H9 (cell line): Measurements from ENCODE around the gene MLANA. TPM values are rescaled to one million over a fixed set of nuclear protein-coding genes. Genes with fewer than 3 reads are reported as not detected.

Experiments used
- DNase-seq: peaks from one replicate; pipeline ENCODE4 v3.0.0-alpha.2; 2017
- H2AFZ ChIP-seq: one replicate; pipeline ENCODE4 v1.6.1; 2013; ENCODE audit warnings: mild to moderate bottlenecking, low read length, control low read depth, moderate library complexity
- H2AK5ac ChIP-seq: 2 replicates; pipeline ENCODE4 v1.6.1; 2013; ENCODE audit warnings: low read length, control low read depth, mixed read lengths; ENCODE audit not compliant: insufficient read length
- H2BK120ac ChIP-seq: one replicate; pipeline ENCODE4 v1.6.1; 2013; ENCODE audit warnings: low read depth, mild to moderate bottlenecking, low read length, control low read depth, inconsistent platforms; ENCODE audit not compliant: poor library complexity, severe bottlenecking
- H2BK12ac ChIP-seq: 2 replicates; pipeline ENCODE4 v1.6.1; 2013; ENCODE audit warnings: low read length, control low read depth, mixed read lengths, low read depth; ENCODE audit not compliant: insufficient read length
- H2BK15ac ChIP-seq: 2 replicates; pipeline ENCODE4 v1.6.1; 2013; ENCODE audit warnings: low read depth, low read length, control low read depth
- H2BK20ac ChIP-seq: one replicate; pipeline ENCODE4 v1.6.1; 2013; ENCODE audit warnings: low read depth, mild to moderate bottlenecking, low read length, control low read depth, inconsistent platforms; ENCODE audit not compliant: poor library complexity, severe bottlenecking
- H2BK5ac ChIP-seq: 2 replicates; pipeline ENCODE4 v1.6.1; 2013; ENCODE audit warnings: low read length, control low read depth, mixed read lengths; ENCODE audit not compliant: insufficient read length
- H3K14ac ChIP-seq: 2 replicates; pipeline ENCODE4 v1.6.1; 2013; ENCODE audit warnings: low read length, control low read depth; ENCODE audit not compliant: insufficient read depth
- H3K18ac ChIP-seq: 2 replicates; pipeline ENCODE4 v1.6.1; 2013; ENCODE audit warnings: low read depth, mild to moderate bottlenecking, mixed read lengths, low read length, control low read depth; ENCODE audit not compliant: insufficient read length
- H3K23ac ChIP-seq: 2 replicates; pipeline ENCODE4 v1.6.1; 2013; ENCODE audit warnings: low read length, control low read depth, mixed read lengths, low read depth; ENCODE audit not compliant: insufficient read length
- H3K23me2 ChIP-seq: 2 replicates; pipeline ENCODE4 v1.6.1; 2013; ENCODE audit warnings: low read depth, mild to moderate bottlenecking, mixed read lengths, low read length, control low read depth; ENCODE audit not compliant: insufficient read length, poor library complexity, severe bottlenecking
- H3K27ac ChIP-seq: 2 replicates; pipeline ENCODE4 v1.5.1; 2013; ENCODE audit warnings: low read length, control low read depth, mixed read lengths, low read depth; ENCODE audit not compliant: insufficient read length
- H3K27me3 ChIP-seq: 2 replicates; pipeline ENCODE4 v1.6.1; 2013; ENCODE audit warnings: low read length, control low read depth, inconsistent platforms; ENCODE audit not compliant: insufficient read depth
- H3K4ac ChIP-seq: 2 replicates; pipeline ENCODE4 v1.6.1; 2013; ENCODE audit warnings: low read depth, mild to moderate bottlenecking, control low read depth, inconsistent platforms, low read length, moderate library complexity
- H3K4me1 ChIP-seq: 2 replicates; pipeline ENCODE4 v1.6.1; 2013; ENCODE audit warnings: low read length, control low read depth, inconsistent platforms; ENCODE audit not compliant: insufficient read depth
- H3K4me2 ChIP-seq: 2 replicates; pipeline ENCODE4 v1.6.1; 2013; ENCODE audit warnings: low read length, control low read depth, mixed read lengths; ENCODE audit not compliant: insufficient read length, insufficient read depth
- H3K56ac ChIP-seq: 2 replicates; pipeline ENCODE4 v1.6.1; 2013; ENCODE audit warnings: low read depth, mild to moderate bottlenecking, mixed read lengths, low read length, control low read depth; ENCODE audit not compliant: insufficient read length
- H3K79me1 ChIP-seq: 2 replicates; pipeline ENCODE4 v1.6.1; 2013; ENCODE audit warnings: low read depth, mild to moderate bottlenecking, moderate library complexity, low read length, control low read depth, inconsistent platforms; ENCODE audit not compliant: insufficient read depth, poor library complexity, severe bottlenecking
- H3K79me2 ChIP-seq: 2 replicates; pipeline ENCODE4 v1.6.1; 2013; ENCODE audit warnings: low read length, control low read depth, inconsistent platforms; ENCODE audit not compliant: insufficient read depth
- H3K9ac ChIP-seq: 2 replicates; pipeline ENCODE4 v1.6.1; 2013; ENCODE audit warnings: low read length, control low read depth, mixed read lengths; ENCODE audit not compliant: insufficient read length; ENCODE audit errors: extremely low read depth
- H3K9me3 ChIP-seq: one replicate; pipeline ENCODE4 v1.6.1; 2013; ENCODE audit warnings: low read depth, low read length, inconsistent platforms; ENCODE audit not compliant: control insufficient read depth
- H3T11ph ChIP-seq: one replicate; pipeline ENCODE4 v1.6.1; 2013; ENCODE audit warnings: mild to moderate bottlenecking, low read length, control low read depth, inconsistent platforms
- H4K20me1 ChIP-seq: one replicate; pipeline ENCODE4 v1.6.1; 2013; ENCODE audit not compliant: control insufficient read depth, insufficient read length, insufficient read depth
- H4K5ac ChIP-seq: 2 replicates; pipeline ENCODE4 v1.6.1; 2013; ENCODE audit warnings: low read depth, mild to moderate bottlenecking, mixed read lengths, low read length, control low read depth; ENCODE audit not compliant: insufficient read length
- H4K8ac ChIP-seq: replicated peaks from 2 replicates; pipeline ENCODE4 v1.6.1; 2013; ENCODE audit warnings: low read length, control low read depth, mixed read lengths, low read depth; ENCODE audit not compliant: insufficient read length
- H4K91ac ChIP-seq: 2 replicates; pipeline ENCODE4 v1.6.1; 2013; ENCODE audit warnings: low read depth, mild to moderate bottlenecking, moderate library complexity, mixed read lengths, low read length, control low read depth; ENCODE audit not compliant: insufficient read length
- H3K27ac Mint-ChIP-seq, 3 experiments: 2 replicates in 2 of 3; 3 replicates in 1 of 3; pipeline ENCODE4 v1.8.0; 2020 to 2021; ENCODE audit warnings: mixed read lengths in 3 of 3, mild to moderate bottlenecking in 1 of 3, moderate library complexity in 1 of 3
- H3K27me3 Mint-ChIP-seq: 2 replicates; pipeline ENCODE4 v1.8.0; 2021; ENCODE audit warnings: low read depth, mild to moderate bottlenecking, moderate library complexity, mixed read lengths
- H3K36me3 Mint-ChIP-seq, 3 experiments: 2 replicates in 2 of 3; 3 replicates in 1 of 3; pipeline ENCODE4 v1.8.0; 2020 to 2021; ENCODE audit warnings: low read depth in 3 of 3, mixed read lengths in 3 of 3; ENCODE audit not compliant: insufficient read depth in 1 of 3
- H3K4me1 Mint-ChIP-seq, 2 experiments: 2 replicates each; pipeline ENCODE4 v1.8.0; 2020; ENCODE audit warnings: mixed read lengths in 2 of 2
- H3K4me3 Mint-ChIP-seq, 2 experiments: 2 replicates in 1 of 2; 3 replicates in 1 of 2; pipeline ENCODE4 v1.8.0; 2020 to 2021; ENCODE audit warnings: mild to moderate bottlenecking in 2 of 2, mixed read lengths in 2 of 2, moderate library complexity in 1 of 2
- H3K9me3 Mint-ChIP-seq, 2 experiments: 2 replicates in 1 of 2; 3 replicates in 1 of 2; pipeline ENCODE4 v1.8.0; 2020; ENCODE audit warnings: mild to moderate bottlenecking in 2 of 2, mixed read lengths in 2 of 2, moderate library complexity in 1 of 2
- WGBS: extraction: QIAGEN DNeasy Blood & Tissue Kit; methylation state at CpG from one replicate; pipeline ENCODE4 v1.1.7; 2013; ENCODE audit warnings: missing lambda C conversion rate, low lambda C conversion rate, mixed read lengths; ENCODE audit not compliant: insufficient read length; ENCODE audit errors: extremely low coverage; 5-methylcytosine and 5-hydroxymethylcytosine counted together
- total RNA-seq: library from RNA; stranded (reverse); gene quantifications from 2 replicates; pipeline ENCODE4 v1.2.1, GENCODE V29; 2021
- TF ChIP-seq, protein P1 (sequence below): fragments of 200-600 bp; sonication (generic); conservative IDR thresholded peaks from 3 replicates; pipeline ENCODE4 v1.8.0; 2021; ENCODE audit warnings: antibody characterized with exemption, mild to moderate bottlenecking

Gene MLANA
- total RNA-seq, 1 experiment from 2014 or later: not detected

DNA sequence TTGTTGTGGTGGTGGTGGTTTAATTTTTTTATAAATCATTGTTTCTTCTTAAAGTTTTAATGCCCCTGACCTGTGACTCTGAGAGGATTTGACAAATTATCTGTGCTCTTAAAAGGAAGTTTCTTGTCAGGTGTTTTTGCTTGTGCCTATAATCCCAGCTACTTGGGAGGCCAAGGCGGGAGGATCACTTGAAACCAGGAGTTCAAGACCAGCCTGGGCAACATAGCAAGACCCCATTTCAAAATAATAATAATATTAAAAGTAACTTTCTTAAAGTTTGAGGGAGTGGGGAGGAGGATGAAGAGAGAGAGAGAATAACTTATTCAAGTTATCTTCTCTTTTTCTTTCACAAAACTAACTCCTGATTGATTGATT lies 45.5 kb upstream of the MLANA start:
- no peak overlapping the region for H2BK20ac ChIP-seq
- H3K9me3 ChIP-seq: no peaks in the 10 kb centered on the region
- Mint-ChIP-seq H3K27ac (no peak overlapping the region), H3K36me3 (peaks cover 2 to 11% (median 3%) of the 10 kb centered on the region in 3 experiments; a peak in 5 of 7 replicates), H3K9me3 (peaks cover 7% of the 10 kb centered on the region in 2 experiments; a peak in 4 of 5 replicates), H3K27me3 (no peaks in the 10 kb centered on the region), H3K4me1 (peaks cover 9 to 13% of the 10 kb centered on the region in 2 experiments), H3K4me3 (no peak overlapping the region)
- H2AFZ ChIP-seq: no peak overlapping the region
- DNase-seq: no peak
- H3K79me2 ChIP-seq: no peaks in the 10 kb centered on the region
- no peaks in the 10 kb centered on the region for H4K20me1 ChIP-seq
- no peaks in the 10 kb centered on the region for H3K23me2 ChIP-seq
- H4K8ac ChIP-seq: no peak overlapping the region
- no peak overlapping the region for H2BK15ac ChIP-seq
- no peak overlapping the region for H3T11ph ChIP-seq
- H2BK5ac ChIP-seq: no peak overlapping the region
- H3K9ac ChIP-seq: no peak overlapping the region
- H2AK5ac ChIP-seq: no peak overlapping the region
- H3K27ac ChIP-seq: no peak overlapping the region
- 0 out of 2 replicates have a peak, but pooled peaks cover 2% of the 10 kb centered on the region for H3K4me1 ChIP-seq
- WGBS: no CpG with 5 or more reads among the region's 1 CpG
- TF ChIP-seq, protein P1, sequence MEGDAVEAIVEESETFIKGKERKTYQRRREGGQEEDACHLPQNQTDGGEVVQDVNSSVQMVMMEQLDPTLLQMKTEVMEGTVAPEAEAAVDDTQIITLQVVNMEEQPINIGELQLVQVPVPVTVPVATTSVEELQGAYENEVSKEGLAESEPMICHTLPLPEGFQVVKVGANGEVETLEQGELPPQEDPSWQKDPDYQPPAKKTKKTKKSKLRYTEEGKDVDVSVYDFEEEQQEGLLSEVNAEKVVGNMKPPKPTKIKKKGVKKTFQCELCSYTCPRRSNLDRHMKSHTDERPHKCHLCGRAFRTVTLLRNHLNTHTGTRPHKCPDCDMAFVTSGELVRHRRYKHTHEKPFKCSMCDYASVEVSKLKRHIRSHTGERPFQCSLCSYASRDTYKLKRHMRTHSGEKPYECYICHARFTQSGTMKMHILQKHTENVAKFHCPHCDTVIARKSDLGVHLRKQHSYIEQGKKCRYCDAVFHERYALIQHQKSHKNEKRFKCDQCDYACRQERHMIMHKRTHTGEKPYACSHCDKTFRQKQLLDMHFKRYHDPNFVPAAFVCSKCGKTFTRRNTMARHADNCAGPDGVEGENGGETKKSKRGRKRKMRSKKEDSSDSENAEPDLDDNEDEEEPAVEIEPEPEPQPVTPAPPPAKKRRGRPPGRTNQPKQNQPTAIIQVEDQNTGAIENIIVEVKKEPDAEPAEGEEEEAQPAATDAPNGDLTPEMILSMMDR: no peak
- no peaks in the 10 kb centered on the region for H3K79me1 ChIP-seq
- no peak overlapping the region for H2BK12ac ChIP-seq
- no peak overlapping the region for H3K4ac ChIP-seq
- no peak overlapping the region for H3K4me2 ChIP-seq
- no peak overlapping the region for H3K18ac ChIP-seq
- H3K27me3 ChIP-seq: no peaks in the 10 kb centered on the region
- no peak overlapping the region for H3K56ac ChIP-seq
- H4K91ac ChIP-seq: no peak overlapping the region
- no peak overlapping the region for H2BK120ac ChIP-seq
- no peak overlapping the region for H3K14ac ChIP-seq
- no peak overlapping the region for H3K23ac ChIP-seq
- H4K5ac ChIP-seq: no peak overlapping the region
